ENCODE measurements around the gene CARD18.
A peak's percentile ranks its signal among the peaks of the same experiment; 100 is the strongest.
"Not testable (repeated sequence)": the region's sequence is repeated elsewhere in the genome, so short reads cannot be mapped to it uniquely, and the experiment has no call there.

CARD18 gene

DNA sequence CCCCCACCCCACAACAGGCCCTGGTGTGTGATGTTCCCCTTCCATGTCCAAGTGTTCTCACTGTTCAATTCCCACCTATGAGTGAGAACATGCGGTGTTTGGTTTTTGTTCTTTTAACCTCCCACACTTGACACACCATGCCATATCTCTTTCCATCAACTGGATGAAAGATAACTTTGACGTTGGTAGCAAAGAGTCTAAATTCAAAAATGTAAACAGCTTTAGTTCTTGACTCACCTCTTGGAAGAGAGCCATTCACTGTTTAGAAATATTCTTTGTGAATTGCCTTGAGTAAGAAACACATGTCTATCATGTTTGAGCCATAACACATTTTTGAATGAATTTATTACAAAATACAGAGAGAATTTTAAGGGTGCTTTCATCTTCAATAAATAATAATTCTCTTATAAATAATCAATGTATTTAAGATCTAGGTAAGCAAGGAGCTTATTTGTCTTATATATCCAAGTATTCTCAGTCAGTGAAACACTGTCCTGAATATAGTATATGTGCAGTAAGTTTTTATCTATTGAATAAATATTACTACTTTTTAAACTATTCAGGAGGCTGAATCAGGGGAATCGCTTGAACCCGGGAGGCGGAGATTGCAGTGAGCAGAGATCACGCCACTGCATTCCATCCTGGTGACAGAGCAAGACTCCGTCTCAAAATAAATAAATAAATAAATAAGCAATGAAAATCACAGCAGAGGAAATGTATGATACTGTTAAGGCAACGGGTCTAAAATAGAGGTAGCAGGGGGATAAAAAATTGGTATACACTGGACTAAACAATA is 6.7 kb downstream of the CARD18 start:
- no peak for DNase-seq

DNA sequence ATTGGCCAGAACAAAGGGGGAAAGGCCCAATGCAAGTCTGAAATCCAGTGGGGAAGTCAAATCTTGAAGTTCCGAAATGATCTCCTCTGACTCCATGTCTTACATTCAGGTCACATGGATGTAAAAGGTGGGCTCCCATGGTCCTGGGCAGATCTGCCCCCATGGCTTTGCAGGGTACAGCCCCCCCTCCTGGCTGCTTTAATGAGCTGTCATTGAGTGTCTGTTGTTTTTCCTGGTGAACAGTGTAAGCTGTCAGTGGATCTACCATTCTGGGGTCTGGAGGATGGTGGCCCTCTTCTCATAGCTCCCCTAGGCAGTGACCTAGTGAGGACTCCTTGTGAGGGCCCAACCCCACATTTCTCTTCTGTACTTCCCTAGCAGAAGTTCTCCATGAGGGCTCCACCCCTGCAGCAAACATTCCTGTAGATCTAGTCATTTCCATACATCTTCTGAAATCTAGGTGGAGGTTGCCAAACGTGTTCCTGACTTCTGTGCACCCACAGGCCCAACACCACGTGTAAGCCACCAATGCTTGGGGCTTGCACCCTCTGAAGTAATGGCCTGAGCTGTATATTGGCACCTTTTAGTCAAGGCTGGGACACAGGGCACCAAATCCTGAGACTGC is 9.3 kb downstream of the CARD18 start:
- DNase-seq: no peak

- DNase-seq: no peak
Observed at GRCh38 chr11:105124756-105125155, 14.8 kb downstream of the CARD18 start.

- DNase-seq: no peak
Observed at GRCh38 chr11:105111145-105111944, 28.2 kb downstream of the CARD18 start.

- no peak for DNase-seq
Observed at GRCh38 chr11:105110688-105111030, 28.9 kb downstream of the CARD18 start.

DNA sequence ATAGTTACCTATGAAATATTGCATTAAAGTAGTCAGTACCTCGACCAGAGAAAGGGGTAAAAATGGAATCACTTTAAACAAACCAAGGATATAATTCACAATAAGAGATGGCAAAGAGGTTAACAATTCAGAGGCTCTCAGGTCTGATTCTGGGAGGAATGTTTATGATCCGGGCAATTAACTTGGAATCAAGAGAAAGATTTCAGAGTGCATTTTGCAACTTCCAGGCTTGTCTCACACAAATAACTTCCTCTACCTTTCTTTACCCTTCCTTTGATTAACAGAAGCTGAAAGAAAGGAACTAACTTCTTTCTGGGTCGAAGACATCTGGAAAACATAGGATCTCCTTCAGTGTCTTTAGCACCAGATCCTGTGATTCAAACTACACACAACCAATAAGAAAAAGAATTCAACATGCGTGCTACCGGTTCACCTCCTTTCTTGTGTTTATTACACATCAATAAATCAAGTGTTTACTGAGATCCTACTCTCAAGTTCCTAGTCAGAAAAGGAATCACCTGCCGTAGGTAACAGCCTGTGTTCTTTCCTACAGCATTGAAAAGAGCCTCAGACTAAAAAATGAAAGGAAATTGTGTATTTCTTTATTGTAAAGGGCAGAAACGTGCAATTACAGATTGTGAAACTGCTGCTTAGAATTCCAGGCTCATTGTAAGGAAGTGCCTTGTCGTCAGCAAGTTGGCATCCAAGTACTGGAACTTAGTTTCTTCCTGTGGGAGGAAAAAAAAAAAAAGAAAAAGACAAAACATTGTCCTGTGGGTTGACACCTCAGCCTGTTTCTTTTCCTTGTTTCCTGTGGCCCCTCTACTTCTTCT is 29.5 kb downstream of the CARD18 start:
- DNase-seq: no peak

DNA sequence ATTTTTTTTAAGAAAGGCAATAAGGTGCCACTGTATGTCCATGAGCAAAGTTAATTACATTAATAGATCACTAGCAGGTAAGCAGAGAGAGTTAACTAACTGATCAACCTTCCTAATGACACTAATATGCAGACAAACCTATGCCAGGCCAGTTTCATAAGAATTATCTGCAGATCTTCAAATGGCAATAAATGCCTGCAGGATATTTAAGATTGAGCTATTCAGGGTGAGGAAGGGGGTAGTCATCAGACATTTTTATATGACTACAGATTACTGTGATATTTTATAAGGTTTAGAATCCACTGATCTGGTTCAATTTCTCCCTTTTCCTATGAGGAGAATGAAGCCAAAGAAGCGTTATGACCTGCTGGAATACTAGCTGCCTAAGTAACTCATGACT is 30.2 kb downstream of the CARD18 start:
- DNase-seq: no peak

DNA sequence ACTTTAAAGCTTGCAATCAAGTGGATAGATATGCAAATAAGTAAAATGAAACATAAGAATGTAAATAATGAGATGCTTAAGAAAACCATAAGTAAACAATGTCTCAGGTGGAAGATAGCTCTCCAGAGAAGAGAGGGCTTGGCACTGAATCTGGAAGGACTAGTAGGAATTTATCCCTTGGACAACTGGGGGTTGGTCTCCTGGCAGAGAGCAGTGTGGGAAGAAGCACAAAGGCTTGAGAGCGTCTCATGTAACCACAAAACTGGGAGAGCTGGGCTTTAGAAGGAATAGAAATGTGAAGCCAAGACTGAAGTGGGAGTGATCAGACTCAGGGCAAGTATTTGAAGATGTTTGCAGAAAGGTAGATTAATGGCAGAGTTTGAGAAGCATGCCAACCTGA is 31.3 kb downstream of the CARD18 start:
- DNase-seq: no peak

DNA sequence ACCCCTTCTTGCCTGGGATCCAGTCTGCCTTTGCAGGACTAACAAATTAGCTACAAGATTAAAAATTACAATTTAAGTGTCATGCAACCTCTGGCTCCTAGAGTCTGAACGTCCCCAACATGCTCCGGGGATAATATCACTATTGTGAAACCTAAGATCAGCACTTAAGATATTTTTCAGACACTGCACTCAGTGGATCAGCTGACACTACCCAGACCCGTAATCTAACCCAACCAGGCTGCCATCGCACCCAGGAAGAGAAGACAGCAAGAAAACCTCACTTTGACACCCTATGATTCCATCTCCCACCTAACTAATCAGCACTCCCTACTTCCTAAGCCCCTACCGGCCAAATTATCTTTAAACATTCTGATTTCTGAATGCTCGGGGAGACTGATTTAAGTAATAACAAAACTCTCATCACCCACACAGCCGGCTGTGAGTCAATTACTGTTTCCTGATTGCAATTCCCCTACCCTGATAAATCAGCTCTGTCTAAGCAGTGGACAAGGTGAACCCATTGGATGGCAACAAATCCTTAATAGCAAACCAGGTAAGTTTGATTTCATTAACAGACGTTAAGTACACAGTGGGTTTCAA is 32.2 kb downstream of the CARD18 start:
- DNase-seq: not testable (repeated sequence)

DNA sequence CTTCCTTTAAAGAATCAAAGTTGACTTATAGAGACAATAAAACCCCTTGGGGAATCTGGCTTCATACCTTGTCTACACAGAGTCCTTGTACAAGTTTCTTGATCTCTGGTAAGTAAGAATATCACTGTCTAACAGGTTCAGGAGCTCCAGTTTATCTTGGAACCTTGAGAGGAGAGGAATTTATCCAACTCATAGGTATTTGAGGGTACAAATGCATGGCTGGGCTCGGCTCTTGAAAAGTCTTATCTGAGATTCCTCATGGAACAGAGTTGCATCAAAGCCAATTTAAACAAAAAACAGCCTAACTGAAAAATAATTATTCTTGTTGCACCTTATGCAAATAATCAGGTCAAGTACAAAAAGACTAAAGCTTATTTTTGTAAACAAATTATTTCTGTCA is 33.4 kb downstream of the CARD18 start:
- DNase-seq: no peak

- no peak for DNase-seq
Observed at GRCh38 chr11:105104292-105104691, 35.3 kb downstream of the CARD18 start.

DNA sequence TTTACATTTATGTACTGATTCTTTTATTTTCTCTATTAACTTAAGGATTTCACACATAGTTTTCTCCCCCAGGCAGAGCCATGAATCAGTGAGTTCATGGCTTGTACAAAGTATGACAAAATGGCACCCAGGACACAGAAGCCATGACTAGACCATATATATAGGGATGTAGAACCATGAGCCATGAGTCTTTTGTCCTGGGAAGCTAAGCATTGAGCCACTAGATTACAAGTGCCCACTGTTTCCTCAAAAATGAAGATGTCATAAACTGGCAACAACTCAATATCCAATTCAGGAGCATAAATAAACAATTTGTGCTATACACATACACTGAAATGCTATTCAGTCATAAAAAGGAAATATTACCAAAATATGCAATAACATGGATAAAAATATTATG is 36.2 kb downstream of the CARD18 start:
- DNase-seq: no peak

GRCh38 chr11:105102079-105102581 is 37.4 kb downstream of the CARD18 start:
- DNase-seq: not testable (repeated sequence)

- DNase-seq: peak in 1 of 2 donors; percentile 9
Observed at GRCh38 chr11:105100981-105101630, 38.5 kb downstream of the CARD18 start.

DNA sequence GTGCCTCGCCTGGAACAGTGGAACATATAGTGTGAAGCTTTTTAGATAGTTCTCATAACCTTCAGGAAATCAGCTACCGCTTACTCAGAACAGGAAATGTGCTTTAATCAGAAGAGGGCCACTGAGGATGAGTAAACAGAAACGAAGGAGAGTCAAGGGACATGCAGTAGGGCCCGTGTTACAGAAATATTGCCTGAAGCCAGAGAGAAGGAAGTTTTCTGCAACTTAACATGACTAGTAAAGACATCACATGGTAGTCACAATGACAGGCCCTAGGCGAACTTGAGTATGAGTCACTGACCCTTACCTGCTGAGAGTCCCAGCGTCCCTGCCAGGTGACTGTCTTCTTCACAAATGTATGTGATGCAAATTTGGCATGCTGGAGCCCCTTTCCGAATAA is 39.4 kb downstream of the CARD18 start:
- peak; percentile 7 to 39 for DNase-seq

- peak; percentile 1 to 27 for DNase-seq
Observed at GRCh38 chr11:105099594-105099993, 40.0 kb downstream of the CARD18 start.

- no peak for DNase-seq
Observed at GRCh38 chr11:105092256-105093239, 47.0 kb downstream of the CARD18 start.
